Measurements from ENCODE around the gene SEMA4C.
"Not testable (repeated sequence)": the region's sequence is repeated elsewhere in the genome, so short reads cannot be mapped to it uniquely, and the experiment has no call there.

SEMA4C gene

DNA sequence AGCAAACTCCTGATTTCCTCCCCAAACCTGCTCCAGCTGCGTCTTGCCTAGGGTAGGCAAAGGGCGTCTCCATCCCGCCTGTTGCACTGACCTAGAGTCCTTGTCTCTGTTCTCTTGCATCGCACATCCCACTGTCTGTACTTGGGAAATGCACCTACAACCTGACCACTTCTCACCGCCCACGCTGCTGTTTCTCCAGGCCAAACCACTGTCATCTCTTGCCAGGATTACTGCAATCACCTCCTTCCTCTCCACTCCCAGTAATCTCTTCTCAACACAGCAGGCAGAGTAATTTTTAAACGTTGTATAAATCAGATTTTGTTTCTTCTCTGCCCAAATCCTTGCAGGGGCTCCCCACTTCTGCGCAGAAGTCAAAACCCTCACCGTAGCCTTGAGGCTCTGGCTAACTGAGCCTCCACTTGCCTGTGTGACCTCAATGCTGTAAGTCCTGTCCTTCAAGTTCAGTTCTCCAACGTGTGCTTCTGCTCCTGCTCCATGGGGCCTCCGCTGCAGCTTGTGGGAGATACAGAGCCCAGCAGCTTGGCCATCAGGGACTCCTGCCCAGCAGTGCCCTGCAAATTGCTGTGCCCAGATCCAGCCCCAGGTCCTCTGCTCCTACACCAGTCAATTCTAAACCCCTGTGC lies 27.7 kb upstream of the SEMA4C start:
- no peak for DNase-seq

DNA sequence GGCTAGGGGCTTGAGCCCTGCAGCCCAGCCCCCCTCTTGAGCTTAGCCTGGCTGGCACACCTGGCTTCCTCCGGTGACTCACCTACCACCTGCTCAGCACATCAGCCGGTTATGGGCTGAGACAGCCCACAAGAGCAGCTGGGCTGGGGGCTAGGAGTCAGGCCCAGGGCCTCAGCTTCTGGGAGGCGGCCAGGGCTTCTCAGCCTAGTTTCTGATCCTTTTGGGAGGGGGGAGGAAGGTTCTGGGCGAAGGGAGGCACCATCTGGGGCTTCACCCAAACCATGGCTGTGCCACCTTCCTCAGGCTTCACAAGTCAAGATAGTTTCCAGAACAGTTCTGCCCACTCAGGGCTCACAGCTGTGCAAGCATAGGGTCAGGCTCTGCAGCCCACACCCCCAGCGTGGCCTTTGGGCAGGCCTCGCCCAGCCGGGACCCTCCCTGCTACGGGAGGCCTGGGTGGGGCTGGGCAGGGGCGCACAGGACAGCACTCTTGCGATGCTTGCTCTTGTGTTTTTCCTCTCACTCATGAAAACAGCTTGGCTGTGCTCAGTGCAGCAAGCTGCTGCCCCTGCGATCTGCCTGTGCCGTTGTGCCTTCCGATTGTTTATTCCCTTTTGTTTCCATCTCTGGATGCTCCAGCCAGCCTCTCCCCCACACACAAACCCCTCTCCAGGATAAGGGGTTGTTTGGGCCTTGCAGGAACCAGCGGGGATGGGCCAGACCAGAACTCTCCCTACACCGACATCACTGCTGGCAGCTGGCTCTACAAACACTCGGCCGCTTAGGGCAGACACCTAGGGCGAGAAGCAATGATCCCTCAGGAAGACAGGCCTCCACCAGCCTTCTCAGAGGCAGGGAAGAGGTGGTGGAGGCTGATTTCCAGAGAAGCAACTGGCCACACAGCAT lies 26.1 kb upstream of the SEMA4C start:
- DNase-seq = no peak

DNA sequence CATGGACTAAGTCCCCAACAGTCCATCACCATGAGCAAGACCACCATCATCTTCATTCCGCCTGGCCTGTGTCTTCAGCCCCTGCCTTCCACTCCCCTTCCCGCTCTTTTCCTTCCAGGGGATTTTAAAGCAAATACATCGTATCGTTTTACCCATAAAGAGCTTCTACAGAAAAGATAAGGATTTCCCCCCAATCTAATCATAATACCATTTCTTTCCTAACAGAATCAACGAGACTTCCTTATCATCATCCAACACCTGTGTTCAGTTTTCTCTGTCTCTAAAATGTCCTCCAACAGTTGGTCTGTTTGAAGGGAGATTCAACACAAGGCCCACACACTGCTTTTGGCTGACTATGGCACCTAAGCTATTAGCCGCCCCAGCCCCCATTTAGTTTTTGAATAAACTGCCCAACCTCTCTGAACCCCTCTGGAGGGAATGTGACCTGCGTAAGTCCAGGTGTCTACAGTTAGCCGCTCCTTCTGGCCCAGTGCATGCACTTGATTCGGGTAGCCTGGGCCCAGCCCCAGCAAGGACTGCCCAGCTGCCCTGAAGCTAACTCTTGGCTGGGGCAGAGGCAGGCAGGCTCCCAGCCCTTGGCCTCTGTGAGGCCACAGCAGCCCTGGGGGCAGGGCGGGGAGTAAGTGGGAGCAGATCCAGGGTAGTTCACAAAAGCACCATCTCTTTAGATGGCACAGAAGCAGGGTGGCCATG lies 25.3 kb upstream of the SEMA4C start:
- no peak for DNase-seq

DNA sequence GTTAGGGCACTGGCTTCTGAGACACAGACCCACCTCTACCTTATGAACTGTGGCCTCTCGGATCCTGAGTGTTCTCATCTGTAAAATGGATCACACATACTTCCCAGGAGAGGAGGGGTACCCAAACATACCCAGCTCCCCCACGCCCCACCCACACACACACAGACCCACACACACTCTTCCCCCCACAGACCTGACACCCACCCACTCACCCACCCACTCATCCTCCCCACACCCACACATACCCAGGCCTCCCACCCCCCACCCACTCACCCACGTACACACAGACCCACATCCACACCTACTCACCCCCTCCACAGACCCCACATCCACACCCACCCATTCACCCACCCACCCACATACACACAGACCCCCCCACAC lies 24.3 kb upstream of the SEMA4C start:
- no peak for DNase-seq

DNA sequence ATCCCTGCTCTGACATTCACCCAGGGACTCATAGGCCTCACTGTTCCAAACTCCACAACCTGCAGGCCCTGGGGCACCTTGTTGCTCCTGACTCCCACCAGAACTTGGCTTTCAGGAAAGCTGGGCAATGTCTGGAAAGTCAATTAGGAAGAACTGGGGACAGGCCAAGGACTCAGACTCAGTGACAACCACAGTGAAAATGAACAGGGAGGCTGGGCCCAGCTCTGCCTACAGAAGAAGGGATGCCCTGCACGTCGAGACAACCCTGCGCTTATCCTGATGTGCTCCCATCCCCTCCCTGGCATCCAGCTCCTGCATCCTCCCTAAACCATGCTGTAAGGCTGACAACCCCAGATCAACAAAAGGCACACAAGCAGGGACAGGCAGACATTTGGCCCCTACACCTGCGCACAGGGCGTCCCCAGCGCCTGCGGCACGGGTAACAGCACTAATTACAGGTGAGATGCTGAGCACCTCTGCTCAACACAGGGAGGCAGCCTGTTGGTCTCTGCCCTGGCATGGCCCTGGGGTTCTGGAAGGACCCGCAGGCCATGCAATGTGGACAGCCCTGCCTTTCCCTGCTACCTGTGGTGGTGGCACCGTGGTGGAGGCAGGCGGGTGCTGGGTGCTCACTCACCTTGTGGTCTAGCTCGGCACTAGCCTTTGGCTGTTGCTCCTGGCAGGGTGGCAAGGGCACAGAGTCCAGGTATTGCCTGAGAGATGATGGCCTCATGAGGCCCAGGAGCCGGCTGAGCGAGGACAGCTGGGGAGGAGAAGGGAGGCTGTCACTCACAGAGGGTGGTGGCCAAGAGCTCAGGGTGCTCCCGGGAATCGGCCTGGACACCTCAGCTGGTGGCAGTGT lies 23.6 kb upstream of the SEMA4C start:
- DNase-seq = no peak

DNA sequence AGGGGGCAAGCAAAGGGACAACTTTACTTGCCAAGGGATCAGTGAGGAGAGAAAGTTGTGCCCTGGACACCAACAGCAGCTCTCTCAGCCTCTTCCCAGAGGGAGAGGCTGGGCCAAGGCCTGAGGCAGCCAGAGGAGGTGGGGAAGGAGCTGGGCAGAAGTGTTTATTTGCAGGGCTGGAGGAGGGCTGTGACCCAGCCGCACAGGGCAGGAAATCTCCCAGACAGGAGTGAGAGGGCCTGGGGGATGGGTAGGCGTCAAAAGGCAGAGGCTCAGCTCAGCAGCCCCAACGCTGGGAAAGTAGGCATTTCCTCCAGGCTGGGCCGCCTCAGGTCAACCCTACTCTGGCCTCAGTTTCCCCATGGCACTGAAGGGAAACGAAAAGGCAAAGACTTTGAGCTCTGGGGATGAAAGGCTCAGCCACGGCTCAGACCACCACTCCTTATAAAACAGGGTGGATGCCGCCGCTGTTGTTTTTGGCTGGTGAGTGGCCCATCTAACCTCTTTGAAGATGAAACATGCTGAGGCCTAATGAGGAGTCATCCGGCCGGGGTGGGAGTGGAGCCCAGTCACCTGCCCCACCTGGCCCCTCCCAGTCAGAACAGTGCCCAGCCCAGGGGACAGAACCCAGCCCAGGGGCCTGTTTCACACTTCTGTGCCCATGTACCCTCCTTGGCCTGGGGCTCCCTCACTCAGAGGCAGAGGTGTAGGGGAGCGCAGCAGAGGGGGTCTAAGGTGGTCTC lies 21.9 kb upstream of the SEMA4C start:
- DNase-seq = no peak

DNA sequence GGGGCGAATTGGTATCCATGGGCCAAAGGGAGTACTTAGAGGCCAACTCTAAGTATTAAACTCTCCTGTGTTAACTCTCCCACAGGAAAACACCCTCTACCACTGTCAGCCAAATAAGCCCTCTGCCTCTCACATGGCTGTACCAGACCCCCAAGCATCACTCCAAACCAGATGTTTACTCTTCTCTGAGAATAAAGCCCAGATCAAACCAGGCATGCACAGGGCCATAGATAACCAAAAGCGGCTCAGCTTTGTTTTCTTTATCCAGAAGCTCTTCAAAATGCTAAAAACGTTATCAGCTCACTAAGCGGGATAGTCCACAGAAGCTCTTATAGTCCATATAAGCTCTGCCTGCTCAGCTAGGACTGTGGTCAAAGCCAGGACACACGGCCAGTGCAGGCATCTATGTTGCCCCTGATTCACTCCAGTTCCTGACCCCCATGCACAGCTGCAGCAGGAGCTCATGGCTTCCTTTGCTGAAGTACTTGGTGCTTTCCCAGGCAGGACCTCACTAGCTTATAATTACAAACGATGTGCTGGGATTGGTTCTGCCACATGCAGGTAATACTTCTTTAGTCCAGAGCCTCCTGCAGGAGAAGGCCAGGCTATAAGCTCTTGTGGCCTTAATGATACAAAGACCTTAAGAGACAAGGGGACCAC lies 21.0 kb upstream of the SEMA4C start:
- DNase-seq = no peak

DNA sequence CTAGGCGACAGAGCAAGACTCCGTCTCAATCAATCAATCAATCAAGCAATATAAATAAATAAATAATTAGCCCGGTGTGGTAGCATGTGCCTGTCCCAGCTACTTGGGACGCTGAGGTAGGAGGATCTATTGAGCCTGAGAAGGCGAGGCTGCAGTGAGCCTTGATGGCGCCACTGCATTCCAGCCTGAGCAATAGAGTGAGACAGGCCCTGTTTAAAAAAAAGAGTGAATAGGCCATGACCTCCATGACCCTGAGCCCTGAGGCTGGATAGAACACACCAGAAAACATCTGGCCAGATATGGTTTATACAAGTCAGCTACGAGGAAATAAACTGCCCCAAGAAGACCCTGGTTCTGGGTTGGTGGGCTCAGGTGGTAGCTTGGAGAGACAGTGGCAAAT lies 20.4 kb upstream of the SEMA4C start:
- DNase-seq = no peak

DNA sequence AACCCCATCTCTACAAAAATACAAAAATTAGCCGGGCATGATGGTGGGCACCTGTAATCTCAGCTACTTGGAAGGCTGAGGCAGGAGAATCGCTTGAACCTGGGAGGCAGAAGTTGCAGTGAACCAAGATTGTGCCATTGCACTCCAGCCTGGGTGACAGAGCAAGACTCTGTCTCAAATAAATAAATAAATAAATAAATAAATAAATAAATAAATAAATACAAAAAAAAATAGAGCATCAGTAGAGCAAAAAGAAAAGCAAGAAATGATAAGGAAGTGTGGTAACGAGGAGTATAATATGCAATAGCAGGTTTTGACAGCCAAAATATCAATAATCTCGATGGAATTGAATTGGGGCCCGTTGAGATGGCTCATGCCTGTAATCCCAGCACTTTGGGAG lies 19.6 kb upstream of the SEMA4C start:
- not testable (repeated sequence) for DNase-seq

DNA sequence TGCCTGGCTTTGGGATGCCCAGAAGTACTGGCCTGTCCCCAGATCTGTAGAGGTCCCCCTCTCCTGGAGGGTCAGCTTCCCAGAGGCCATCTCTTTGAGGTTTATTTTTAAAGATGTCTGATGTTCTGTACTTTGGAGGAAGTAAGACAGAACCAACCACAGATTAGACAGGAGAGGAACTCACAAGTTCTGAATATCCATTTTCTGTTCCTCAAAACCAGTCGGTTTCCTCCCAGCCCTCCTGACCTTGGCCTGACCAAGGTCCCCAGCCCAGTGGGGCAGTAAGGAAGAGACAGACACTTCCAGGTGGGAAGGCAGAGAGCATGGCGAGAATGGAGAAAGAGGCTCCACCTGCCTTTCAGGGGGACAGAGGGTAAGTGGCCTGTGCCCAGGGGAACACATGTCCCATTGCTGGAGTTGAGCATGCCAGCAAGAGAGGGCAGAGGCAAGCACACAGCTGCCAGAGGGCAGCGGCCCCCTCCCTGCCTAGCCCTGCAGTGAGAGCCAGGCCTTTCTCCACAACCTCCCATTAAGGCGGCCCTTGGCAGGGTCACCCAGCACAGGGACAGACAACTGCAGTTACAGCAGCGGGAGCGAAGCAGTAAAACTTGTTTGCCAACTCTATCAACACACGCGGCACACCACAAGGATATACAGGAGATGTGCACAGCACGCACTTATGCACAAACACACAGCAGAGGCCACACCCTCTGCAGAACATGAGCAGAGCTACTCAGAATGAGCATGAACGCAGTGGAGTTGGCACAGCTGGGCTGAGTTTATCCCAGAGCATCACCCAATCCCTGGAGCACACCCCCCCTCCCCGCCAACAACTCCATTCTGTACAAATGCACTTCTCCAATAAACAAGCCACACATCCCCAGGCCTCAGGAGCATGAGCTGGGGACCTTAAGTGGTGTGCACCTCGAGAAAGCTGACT lies 18.5 kb upstream of the SEMA4C start:
- DNase-seq = no peak

DNA sequence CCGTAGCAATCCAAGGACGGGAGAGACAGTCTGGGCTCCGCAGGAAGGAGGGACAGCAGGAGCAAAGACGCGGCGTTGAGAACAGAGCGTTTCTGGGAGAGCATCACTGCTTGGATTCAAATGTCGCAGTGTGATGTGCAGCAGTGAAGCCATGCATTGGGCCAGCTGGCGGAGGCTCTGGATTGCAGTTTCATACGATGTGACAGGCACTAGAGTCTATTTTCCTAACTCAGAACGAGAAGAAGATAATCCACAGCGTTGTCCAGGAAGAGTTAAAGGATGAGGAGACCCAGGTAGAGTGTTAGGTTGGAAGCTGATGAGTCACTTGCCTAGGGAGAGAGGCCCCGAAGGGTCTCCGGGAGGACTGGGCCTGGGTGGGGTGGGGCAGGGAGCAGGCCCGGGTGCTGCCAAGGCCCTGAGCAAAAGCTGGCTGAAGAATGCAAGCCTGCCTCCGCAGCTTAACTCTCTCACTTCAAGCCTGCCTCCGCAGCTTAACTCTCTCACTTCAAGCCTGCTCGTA lies 17.7 kb upstream of the SEMA4C start:
- DNase-seq = no peak

DNA sequence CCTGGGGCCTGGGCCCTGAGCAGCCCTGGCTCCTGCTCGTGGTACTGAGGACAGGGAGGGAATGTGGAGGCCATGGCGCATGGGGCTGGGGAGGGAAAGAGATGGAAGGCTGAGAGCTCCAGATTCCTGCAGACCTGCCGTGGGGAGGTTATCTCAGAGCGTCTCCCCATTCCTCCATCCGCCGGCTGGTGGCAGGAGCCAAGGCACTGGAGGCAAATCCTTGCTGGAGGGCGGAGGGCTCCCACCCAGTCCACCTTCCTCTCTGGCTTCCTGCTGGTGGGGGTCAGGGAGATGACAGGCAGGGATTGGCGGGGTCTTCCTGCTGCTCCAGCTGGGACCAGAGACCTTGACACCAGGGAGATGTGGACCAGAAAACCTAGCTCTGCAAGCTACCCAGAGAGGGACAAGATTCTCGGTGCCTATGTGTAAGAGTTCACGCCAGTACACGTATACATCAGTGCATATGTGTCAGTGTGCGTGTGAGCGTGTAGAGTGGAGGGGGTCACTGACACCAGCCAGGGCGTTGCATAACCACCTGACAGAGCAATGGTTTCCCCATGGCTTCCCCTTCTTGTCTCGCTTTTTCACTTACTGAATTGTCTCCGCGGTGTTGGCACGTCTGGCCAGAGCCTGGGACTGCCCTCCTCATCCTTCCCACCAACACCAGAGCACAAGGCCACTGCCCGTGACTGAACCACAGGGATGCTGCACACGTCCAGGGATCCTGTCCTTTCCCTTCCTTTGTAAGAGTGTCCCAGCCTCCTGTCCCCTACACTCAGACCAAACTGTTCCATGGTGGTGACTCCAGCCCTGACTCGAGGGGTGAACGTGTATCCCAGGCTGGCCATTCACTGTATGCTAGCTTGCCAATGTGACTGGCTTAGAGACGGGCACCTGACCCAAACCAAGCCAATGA lies 15.8 kb upstream of the SEMA4C start:
- DNase-seq = no peak

DNA sequence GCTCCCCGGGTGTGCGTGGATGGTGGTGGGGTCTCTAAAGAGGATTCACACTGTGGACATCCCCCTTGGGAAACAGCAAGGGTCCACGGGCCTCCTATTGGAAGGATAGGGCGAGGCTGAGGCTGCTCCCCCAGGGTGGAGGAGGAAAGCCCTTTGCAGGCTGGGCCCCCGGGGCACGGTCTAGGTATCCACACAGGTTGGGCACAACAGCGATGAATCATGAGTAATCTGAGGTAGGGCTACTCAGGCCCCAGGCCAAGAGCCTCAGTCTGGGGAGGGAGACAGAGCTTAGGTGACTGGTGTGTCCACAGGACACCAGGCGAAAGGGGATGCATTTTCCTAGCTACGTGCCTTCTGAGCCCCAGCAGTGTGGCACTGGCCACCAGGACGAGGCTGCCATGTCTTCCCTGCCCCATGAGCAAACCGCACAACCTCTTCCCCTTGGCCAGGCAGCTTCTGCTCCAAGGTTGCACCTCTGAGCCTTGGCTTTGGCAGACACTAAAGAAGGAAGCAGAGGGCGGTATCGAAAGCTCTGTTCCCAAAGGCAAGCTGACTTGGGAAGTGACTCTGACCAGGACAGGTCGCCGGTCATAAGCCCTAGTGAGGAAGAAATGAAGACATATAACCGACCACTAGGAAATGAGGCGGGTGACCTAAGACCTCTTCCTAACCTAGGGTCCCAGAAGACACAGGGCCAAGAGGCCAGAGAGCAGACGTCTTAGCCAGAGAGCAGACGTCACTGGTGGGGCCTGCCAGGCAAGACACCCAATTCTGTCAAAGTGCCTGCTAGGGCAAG lies 14.6 kb upstream of the SEMA4C start:
- no peak for DNase-seq

DNA sequence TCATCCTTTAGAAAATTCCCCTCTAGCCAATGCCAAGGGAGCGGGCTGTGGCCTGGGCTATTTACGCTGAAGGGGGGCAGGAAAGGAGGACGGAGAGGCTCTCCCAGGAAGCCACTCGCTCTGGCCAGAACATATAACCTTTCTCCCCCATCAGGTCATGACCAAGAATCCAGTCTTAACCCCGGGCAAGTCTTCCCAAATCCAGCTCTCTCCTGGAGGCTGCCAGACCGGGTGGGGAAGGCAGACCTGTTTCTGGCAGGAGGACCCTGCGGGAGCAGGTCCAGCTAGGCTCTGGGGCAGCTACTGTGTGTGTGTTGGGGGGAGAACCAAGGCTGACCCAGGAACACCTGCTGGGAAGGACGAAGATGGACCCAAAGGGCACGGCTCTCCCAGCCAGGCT lies 13.4 kb upstream of the SEMA4C start:
- DNase-seq = no peak

DNA sequence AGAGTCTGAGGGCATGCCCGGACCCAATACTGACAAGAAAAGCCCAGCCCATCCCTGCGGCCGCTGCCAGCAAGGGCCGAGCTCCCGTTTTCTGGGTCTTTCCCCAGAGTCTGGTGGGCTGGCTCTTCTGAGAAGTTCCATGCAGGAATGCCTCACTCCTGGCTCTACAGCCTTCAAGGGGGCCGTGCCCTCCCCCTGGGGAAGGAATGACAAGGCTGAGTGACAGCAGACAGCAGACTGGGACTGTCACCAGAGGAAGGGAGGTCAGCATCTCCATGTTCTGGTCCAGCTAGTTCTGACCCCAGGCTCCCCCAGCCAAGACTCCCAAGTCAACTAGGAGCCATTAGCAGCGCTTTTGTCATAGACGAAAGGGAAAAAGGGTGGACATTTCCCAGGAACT lies 13.0 kb upstream of the SEMA4C start:
- no peak for DNase-seq

DNA sequence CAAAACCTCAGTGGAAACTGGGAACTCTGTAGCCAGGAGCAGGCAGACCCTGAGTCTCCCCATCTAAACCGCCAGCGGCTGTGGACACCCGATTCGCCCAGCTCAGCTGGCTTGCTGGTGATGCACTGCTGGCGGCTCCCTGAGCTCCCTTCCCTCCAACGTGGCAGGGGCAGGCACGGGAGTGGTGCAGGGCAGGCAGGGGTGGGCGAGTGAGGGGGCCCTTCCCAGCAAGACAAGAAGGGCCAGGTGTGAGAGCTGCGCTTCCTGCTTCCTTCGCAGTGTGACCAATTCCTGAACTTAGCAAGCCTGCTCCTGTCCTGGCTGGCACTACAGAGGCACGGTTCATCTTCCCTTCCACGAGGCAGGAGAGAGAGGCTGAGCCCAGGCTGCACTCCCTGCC lies 12.3 kb upstream of the SEMA4C start:
- no peak for DNase-seq

DNA sequence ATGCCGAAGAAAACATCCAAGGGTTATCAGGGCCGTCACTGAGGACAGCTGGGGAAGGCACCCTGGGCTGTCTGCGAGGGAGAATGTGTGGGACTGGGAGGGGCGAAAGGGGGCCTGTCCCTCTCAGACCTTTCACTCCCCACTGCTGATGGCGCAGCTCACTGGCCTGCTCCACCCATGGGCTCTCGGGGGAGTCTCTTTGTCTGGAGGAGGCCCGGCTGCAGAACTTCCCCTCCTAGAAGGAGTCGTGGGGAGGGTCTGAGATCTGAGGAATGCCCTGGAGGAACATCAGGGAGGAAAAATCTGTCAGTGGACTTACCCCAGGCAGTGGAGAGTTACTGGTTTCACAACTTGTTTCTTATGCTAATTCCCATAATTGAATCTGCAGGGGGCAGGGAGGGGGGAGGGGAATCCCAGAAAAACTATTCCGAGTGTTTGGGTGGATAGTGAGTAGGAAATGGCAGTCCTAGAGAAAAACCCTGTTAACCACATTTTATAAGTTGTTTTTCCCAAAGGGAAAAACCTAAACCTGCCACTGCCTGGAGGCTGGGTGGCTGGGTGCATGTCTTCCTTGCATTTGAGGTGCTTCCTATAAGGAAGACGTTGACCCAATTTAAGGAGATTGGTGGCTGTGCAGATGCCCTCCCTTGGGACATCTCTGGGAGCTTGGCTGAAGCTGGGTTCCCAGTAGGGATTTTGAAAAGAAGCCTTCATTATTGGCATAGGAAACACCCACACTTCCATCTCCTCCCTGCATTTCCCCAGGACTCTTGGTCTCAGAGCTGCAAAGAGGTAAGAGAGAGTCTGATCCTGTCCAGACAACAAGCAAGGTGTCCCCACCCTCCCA lies 11.7 kb upstream of the SEMA4C start:
- no peak for DNase-seq

Measured in stimulated activated CD4-positive, alpha-beta T cell treated with anti-CD3 and anti-CD28 coated beads, Interleukin-15, amount 100 ng/mL, for 24 hours (primary cell).